Bronchial epithelial cell (primary cell): ENCODE data around the gene ANXA11. TPM values are rescaled to one million over a fixed set of nuclear protein-coding genes. Genes with fewer than 3 reads are reported as not detected.

Source experiments
- DNase-seq: peaks from one replicate; pipeline ENCODE4 v3.0.0-alpha.2; 2010; ENCODE audit warnings: low read depth
- FAIRE-seq: peaks from 2 replicates; lab custom pipeline; 2011; peaks lifted over from hg19 to GRCh38; lab: Jason Lieb, UNC
- H3K27me3 ChIP-seq: 2 replicates; pipeline ENCODE4 v1.5.1; 2011; ENCODE audit warnings: low read length; ENCODE audit not compliant: control insufficient read depth, insufficient read depth
- H3K36me3 ChIP-seq: 2 replicates; pipeline ENCODE4 v1.5.1; 2011; ENCODE audit warnings: low read length; ENCODE audit not compliant: control insufficient read depth, insufficient read depth
- H3K4me3 ChIP-seq: 2 replicates; pipeline ENCODE4 v1.5.1; 2011; ENCODE audit warnings: mild to moderate bottlenecking, low read depth, low read length, control low read depth
- total RNA-seq: library from RNA; depleted of rRNA; stranded (reverse); fragments of >200 nt; gene quantifications from 2 replicates; pipeline ENCODE4 v1.2.1, GENCODE V29; 2014
- TF ChIP-seq, protein P1 (sequence below): IDR thresholded peaks from 2 replicates; pipeline ENCODE4 v1.5.1; 2011; ENCODE audit warnings: mild to moderate bottlenecking, moderate library complexity, low read length, control low read depth, inconsistent platforms; ENCODE audit not compliant: insufficient read depth, severe bottlenecking

The ANXA11 gene
- total RNA-seq, 1 donor from 2014 or later: 22.1 TPM

DNA sequence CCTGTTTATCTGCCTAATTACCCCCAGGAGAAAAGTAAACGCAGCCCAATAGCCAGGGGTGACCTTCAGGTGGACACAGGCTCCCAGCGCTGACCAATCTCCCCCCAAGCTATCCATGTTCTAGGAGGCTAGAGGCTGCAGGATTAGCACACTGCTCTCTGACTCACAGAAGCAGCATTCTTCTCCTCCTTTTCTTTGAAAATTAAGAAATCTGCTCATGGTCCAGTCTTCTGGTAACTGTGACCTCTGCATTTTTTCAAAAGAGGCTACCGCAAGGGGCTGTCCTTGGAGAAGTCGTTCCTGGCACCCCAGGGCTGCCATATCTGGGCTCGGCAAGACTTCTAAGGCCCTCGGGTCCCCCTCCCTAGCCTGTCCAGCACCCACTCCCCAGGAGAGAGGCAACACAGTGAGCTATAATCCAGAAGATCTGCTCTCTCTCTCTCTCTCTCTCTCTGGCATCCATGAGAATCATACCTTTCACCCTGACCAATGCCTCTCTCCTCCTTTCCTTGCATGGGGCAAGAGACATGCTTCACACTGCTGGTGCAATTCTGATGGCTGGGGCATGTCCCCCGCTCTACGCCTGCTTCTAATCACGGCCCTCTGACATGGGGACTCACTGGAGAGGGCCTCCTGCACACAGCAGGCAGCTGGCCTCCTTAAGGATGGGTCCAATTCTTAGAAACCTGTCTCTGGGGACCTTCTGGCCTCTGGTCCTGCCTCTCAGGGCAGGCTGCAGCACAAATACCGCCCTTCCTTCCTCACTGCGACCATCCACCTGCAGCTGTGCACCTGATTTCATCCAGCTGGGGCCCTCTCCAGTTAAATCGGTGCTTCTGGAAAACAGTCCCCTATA, 27.3 kb downstream of the ANXA11 start:
- TF ChIP-seq, protein P1, sequence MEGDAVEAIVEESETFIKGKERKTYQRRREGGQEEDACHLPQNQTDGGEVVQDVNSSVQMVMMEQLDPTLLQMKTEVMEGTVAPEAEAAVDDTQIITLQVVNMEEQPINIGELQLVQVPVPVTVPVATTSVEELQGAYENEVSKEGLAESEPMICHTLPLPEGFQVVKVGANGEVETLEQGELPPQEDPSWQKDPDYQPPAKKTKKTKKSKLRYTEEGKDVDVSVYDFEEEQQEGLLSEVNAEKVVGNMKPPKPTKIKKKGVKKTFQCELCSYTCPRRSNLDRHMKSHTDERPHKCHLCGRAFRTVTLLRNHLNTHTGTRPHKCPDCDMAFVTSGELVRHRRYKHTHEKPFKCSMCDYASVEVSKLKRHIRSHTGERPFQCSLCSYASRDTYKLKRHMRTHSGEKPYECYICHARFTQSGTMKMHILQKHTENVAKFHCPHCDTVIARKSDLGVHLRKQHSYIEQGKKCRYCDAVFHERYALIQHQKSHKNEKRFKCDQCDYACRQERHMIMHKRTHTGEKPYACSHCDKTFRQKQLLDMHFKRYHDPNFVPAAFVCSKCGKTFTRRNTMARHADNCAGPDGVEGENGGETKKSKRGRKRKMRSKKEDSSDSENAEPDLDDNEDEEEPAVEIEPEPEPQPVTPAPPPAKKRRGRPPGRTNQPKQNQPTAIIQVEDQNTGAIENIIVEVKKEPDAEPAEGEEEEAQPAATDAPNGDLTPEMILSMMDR: no peak
- no peak for FAIRE-seq
- Histone ChIP-seq H3K27me3 (no peaks in the 10 kb centered on the region), H3K4me3 (no peak overlapping the region), H3K36me3 (peaks cover 5% of the 10 kb centered on the region)
- DNase-seq: no peak

DNA sequence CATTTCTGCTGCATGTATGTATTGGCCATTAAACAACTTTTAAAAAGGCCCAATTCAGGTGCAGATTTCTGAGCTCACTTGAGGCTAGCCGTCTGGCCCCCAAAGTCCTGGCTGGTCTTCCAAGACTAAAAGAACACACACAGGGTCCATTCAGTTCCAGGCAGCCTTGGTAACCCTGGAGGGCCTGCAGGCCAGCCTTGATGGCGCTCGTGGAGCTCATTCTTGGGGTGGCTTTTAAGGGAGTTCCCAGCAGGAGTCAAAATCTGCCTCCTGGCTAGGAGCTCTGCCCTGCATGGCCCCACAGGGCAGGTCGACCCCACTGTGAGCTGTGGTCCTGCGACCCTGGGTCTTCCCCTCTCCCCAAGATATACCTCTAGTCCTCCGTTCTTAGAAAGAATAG, 28.8 kb downstream of the ANXA11 start:
- H3K36me3 ChIP-seq: peaks cover 7% of the 10 kb centered on the region
- no peak overlapping the region for H3K4me3 ChIP-seq
- H3K27me3 ChIP-seq: no peaks in the 10 kb centered on the region
- TF ChIP-seq, protein P1: no peak
- FAIRE-seq: no peak
- no peak for DNase-seq

DNA sequence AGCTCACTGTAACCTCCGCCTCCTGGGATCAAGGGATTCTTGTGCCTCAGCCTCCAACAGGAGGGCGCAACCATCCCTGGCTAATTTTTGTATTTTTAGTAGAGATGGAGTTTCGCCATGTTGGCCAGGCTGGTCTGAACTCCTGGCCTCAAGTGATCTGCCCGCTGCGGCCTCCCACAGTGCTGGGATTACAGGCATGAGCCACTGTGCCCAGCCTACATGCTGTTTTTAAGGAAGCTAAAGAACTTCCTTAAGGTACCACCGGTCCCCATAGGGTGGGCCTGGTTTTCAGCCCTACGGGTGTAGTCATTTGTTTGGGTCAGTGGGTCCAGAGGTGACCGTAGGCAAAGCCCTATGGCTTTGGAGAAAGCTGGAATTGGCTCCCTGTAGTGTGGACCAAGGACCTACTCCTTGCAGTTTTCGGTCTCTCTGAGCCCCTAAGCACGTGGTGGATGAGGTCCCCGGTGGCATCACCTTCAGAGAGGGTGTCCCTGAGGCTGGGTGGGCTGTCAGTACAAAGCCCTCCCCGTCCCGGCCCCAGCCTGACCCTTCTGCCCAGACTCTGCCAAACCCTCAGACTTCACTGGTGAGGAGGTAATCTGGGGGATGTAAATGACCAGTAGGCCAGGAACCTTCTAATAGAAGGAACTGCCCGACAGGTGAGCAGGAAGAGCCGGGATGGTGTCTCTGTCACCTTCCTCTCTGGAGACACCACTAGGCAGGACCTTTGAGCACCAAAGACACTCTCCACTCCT, 30.5 kb downstream of the ANXA11 start:
- peaks cover 7% of the 10 kb centered on the region for H3K36me3 ChIP-seq

DNA sequence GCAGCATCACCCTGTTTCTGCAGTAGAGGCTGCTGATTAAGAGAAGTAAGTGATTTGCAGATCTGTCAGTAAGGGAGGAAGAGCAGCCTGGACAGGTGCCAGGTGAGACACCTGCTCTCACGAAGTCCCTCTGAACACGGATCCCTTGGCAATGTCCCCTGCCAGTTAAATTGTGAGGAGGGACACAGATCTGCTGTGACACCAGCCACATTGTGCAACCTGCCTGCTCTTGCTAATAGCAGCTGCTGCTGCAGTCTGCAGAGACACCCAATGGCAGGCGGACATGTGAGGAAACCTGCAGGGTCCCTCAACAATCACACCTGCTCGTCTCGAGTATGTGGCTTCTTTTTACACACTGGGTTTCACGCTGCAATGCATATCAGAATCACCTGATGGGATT, 31.9 kb downstream of the ANXA11 start:
- TF ChIP-seq, protein P1: no peak
- peaks cover 9% of the 10 kb centered on the region for H3K36me3 ChIP-seq
- no peak overlapping the region for H3K4me3 ChIP-seq
- DNase-seq (no peak), FAIRE-seq (no peak)
- H3K27me3 ChIP-seq: no peaks in the 10 kb centered on the region

More for the DNA sequence above, 30.5 kb downstream of the ANXA11 start:
- no peaks in the 10 kb centered on the region for H3K27me3 ChIP-seq
- no peak for DNase-seq
- H3K4me3 ChIP-seq: no peak overlapping the region
- peak; percentile 75 for FAIRE-seq
- TF ChIP-seq, protein P1: no peak

DNA sequence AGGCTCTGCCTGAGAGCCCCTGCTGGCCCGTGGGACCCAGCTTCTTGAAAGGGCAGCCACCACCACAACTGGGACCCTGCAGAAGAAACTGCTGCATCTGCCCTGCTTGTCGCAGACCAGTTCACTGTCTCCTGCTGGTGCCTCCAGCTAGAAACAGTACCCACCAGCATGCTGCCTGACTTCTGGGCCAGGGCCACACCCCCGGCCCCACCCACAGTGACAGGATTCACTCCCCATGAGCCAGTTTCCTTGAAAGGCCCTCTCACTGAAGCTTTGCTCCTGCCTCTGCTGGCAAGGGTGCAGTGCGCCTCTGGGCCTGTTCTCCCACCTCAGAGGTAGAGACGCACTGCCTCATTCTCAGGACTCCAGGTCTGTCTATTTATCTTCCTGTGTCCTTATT, 32.4 kb downstream of the ANXA11 start:
- H3K27me3 ChIP-seq: no peaks in the 10 kb centered on the region
- H3K36me3 ChIP-seq: peaks cover 9% of the 10 kb centered on the region
- DNase-seq: no peak

More for the DNA sequence above, 32.4 kb downstream of the ANXA11 start:
- FAIRE-seq: no peak
- H3K4me3 ChIP-seq: no peak overlapping the region
- TF ChIP-seq, protein P1: no peak
